IMR-90 (cell line): Measurements from ENCODE around the gene PLIN4. TPM values are rescaled to one million over a fixed set of nuclear protein-coding genes. Genes with fewer than 3 reads are reported as not detected.
A peak's percentile ranks its signal among the peaks of the same experiment; 100 is the strongest.

Experiments
- ATAC-seq: fragments of 200-7000 bp; cut with Tn5 transposase; 2 replicates; pipeline ENCODE4 v1.9.1; 2020; ENCODE audit warnings: low read depth, mild to moderate bottlenecking, moderate library complexity
- BruUV-seq: library from RNA; stranded (reverse); fragments of 400-500 nt; replicated peaks from 2 replicates; lab custom pipeline; 2021; lab: Mats Ljungman, UMichigan
- CTCF ChIA-PET: fragments of 300-600 bp; formaldehyde crosslinking; extraction: SDS; loops from one replicate; lab custom pipeline; 2021; ENCODE audit warnings: antibody characterized with exemption; lab: Yijun Ruan, JAX
- POLR2A ChIA-PET: fragments of 300-600 bp; sonication (Branson Sonifier 250); formaldehyde crosslinking; loops from one replicate; lab custom pipeline; 2022; ENCODE audit warnings: antibody characterized with exemption; ENCODE audit not compliant: unreplicated experiment; lab: Charles Lee
- DNase-seq: peaks from one replicate; pipeline ENCODE4 v3.0.0; 2013
- H2AFZ ChIP-seq: replicated peaks from 2 replicates; pipeline ENCODE3; 2013; ENCODE audit warnings: low read length, mild to moderate bottlenecking; ENCODE audit not compliant: poor library complexity
- H2AK5ac ChIP-seq: 2 replicates; pipeline ENCODE4 v1.6.1; 2013; ENCODE audit warnings: low read depth, low read length, inconsistent platforms
- H2AK9ac ChIP-seq: replicated peaks from 2 replicates; pipeline ENCODE3; 2013; ENCODE audit warnings: mild to moderate bottlenecking, low read depth, low read length, moderate library complexity; ENCODE audit not compliant: poor library complexity
- H2BK120ac ChIP-seq: 2 replicates; pipeline ENCODE4 v1.6.1; 2013; ENCODE audit warnings: low read depth, low read length, inconsistent platforms
- H2BK15ac ChIP-seq: 3 replicates; pipeline ENCODE4 v1.6.1; 2013; ENCODE audit warnings: low read depth, low read length, inconsistent platforms
- H2BK20ac ChIP-seq: 2 replicates; pipeline ENCODE4 v1.6.1; 2013; ENCODE audit warnings: low read depth, mild to moderate bottlenecking, inconsistent platforms, low read length, moderate library complexity
- H2BK5ac ChIP-seq: 2 replicates; pipeline ENCODE4 v1.6.1; 2013; ENCODE audit warnings: mild to moderate bottlenecking, low read depth, low read length, inconsistent platforms; ENCODE audit not compliant: poor library complexity, severe bottlenecking
- H3K14ac ChIP-seq: replicated peaks from 2 replicates; pipeline ENCODE4 v1.6.1; 2013; ENCODE audit warnings: low read depth, low read length, inconsistent platforms
- H3K18ac ChIP-seq: 2 replicates; pipeline ENCODE4 v1.6.1; 2013; ENCODE audit warnings: low read depth, low read length, control low read depth
- H3K23ac ChIP-seq: 2 replicates; pipeline ENCODE4 v1.6.1; 2013; ENCODE audit warnings: low read depth, low read length, inconsistent platforms
- H3K27ac ChIP-seq: 2 replicates; pipeline ENCODE4 v1.5.1; 2013; ENCODE audit warnings: mild to moderate bottlenecking, control low read depth, low read length; ENCODE audit not compliant: insufficient read depth
- H3K27me3 ChIP-seq: 2 replicates; pipeline ENCODE4 v1.6.1; 2013; ENCODE audit warnings: low read length; ENCODE audit not compliant: control insufficient read depth, insufficient read depth
- H3K36me3 ChIP-seq: 2 replicates; pipeline ENCODE4 v1.6.1; 2013; ENCODE audit warnings: low read length, mixed read lengths; ENCODE audit not compliant: control insufficient read depth, insufficient read depth
- H3K4ac ChIP-seq: 2 replicates; pipeline ENCODE4 v1.6.1; 2013; ENCODE audit warnings: low read depth, low read length, inconsistent platforms
- H3K4me1 ChIP-seq: 2 replicates; pipeline ENCODE4 v1.6.1; 2013; ENCODE audit warnings: low read length, mixed read lengths; ENCODE audit not compliant: control insufficient read depth, insufficient read depth
- H3K4me2 ChIP-seq: 2 replicates; pipeline ENCODE4 v1.6.1; 2013; ENCODE audit warnings: low read depth, mild to moderate bottlenecking, control low read depth, low read length, moderate library complexity
- H3K4me3 ChIP-seq: 2 replicates; pipeline ENCODE4 v1.5.1; 2013; ENCODE audit warnings: low read depth, mild to moderate bottlenecking, control low read depth, low read length, moderate library complexity; ENCODE audit not compliant: insufficient read depth
- H3K56ac ChIP-seq: 2 replicates; pipeline ENCODE4 v1.6.1; 2013; ENCODE audit warnings: low read length, inconsistent platforms; ENCODE audit not compliant: insufficient read depth; ENCODE audit errors: extremely low read depth
- H3K79me1 ChIP-seq, 2 experiments: 2 replicates each; pipeline ENCODE4 v1.6.1; 2013; ENCODE audit warnings: low read length in 2 of 2, inconsistent platforms in 1 of 2, low read depth in 1 of 2
- H3K9ac ChIP-seq: 2 replicates; pipeline ENCODE4 v1.6.1; 2013; ENCODE audit warnings: low read depth, low read length, control low read depth
- H3K9me1 ChIP-seq: 2 replicates; pipeline ENCODE4 v1.6.1; 2013; ENCODE audit warnings: low read length, inconsistent platforms; ENCODE audit not compliant: insufficient read depth
- H3K9me3 ChIP-seq: 2 replicates; pipeline ENCODE4 v1.6.1; 2013; ENCODE audit warnings: low read length; ENCODE audit not compliant: control insufficient read depth, insufficient read depth
- H4K20me1 ChIP-seq: 2 replicates; pipeline ENCODE4 v1.6.1; 2013; ENCODE audit warnings: low read length, inconsistent platforms; ENCODE audit not compliant: insufficient read depth
- H4K5ac ChIP-seq: 2 replicates; pipeline ENCODE4 v1.6.1; 2013; ENCODE audit warnings: mild to moderate bottlenecking, low read depth, low read length, control low read depth
- H4K8ac ChIP-seq, 2 experiments: 2 replicates each; pipeline ENCODE4 v1.6.1; 2013; ENCODE audit warnings: low read depth in 2 of 2, low read length in 2 of 2, control low read depth in 1 of 2, inconsistent platforms in 1 of 2
- H4K91ac ChIP-seq: 2 replicates; pipeline ENCODE4 v1.6.1; 2013; ENCODE audit warnings: low read depth, low read length, inconsistent platforms; ENCODE audit not compliant: insufficient read depth
- BHLHE40 ChIP-seq: fragments of 150-350 bp; IDR thresholded peaks from 2 replicates; pipeline ENCODE4 v1.6.1; 2016; ENCODE audit warnings: mild to moderate bottlenecking, low read depth, low read length
- CEBPB ChIP-seq: IDR thresholded peaks from 2 replicates; pipeline ENCODE4 v1.6.1; 2012; ENCODE audit warnings: low read depth, low read length, improper control_type of control experiment
- MXI1 ChIP-seq: IDR thresholded peaks from 2 replicates; pipeline ENCODE4 v1.6.1; 2012; ENCODE audit warnings: low read depth, mild to moderate bottlenecking, low read length, moderate library complexity, borderline replicate concordance
- RAD21 ChIP-seq: IDR thresholded peaks from 2 replicates; pipeline ENCODE4 v1.6.1; 2012; ENCODE audit warnings: low read length, improper control_type of control experiment
- RFX5 ChIP-seq: IDR thresholded peaks from 2 replicates; pipeline ENCODE4 v1.8.0; 2012; ENCODE audit warnings: low read depth, mild to moderate bottlenecking, low read length, moderate library complexity
- WGBS, 2 experiments: methylation state at CpG; one replicate each; pipeline versions ENCODE4 v1.1.5 to v1.1.7; 2013; ENCODE audit warnings: missing lambda C conversion rate in 2 of 2; ENCODE audit not compliant: insufficient read length in 1 of 2; ENCODE audit errors: extremely low coverage in 2 of 2; 5-methylcytosine and 5-hydroxymethylcytosine counted together
- dilution Hi-C: fragments of 300-500 bp; cut with HindIII; formaldehyde crosslinking; loops from one replicate; pipeline ENCODE4 v1.14.3; 2018; ENCODE audit warnings: low sequenced_read_pairs; ENCODE audit not compliant: unreplicated experiment
- in situ Hi-C: fragments of 300-500 bp; cut with MboI; formaldehyde crosslinking; loops from 3 replicates; pipeline ENCODE4 v1.14.3; 2019; ENCODE audit warnings: low sequenced_read_pairs, inconsistent platforms, mixed read lengths
- intact Hi-C: fragments of 100-400 bp; cut with micrococcal nuclease; formaldehyde crosslinking; loops from 2 replicates; pipeline ENCODE4 v1.10.0; 2022
- polyA plus RNA-seq, 3 experiments: library from polyadenylated mRNA; depleted of rRNA; stranded (reverse); fragments of >200 nt; gene quantifications; 2 replicates each; pipeline ENCODE4 v1.2.3, GENCODE V29; 2012; ENCODE audit warnings: low replicate concordance in 1 of 3
- total RNA-seq: library from RNA; depleted of rRNA; stranded (reverse); fragments of >200 nt; gene quantifications from 2 replicates; pipeline ENCODE4 v1.2.3, GENCODE V29; 2012
- TF ChIP-seq, protein P1 (sequence below): conservative IDR thresholded peaks from 2 replicates; pipeline ENCODE4 v1.5.1; 2012; ENCODE audit warnings: mild to moderate bottlenecking, low read depth, low read length, improper control_type of control experiment
- TF ChIP-seq, protein P2 (sequence below): fragments of 150-350 bp; IDR thresholded peaks from 2 replicates; pipeline ENCODE4 v1.6.1; 2017; ENCODE audit warnings: mild to moderate bottlenecking, antibody characterized with exemption, low read length, low read depth

The PLIN4 gene
- total and polyA plus RNA-seq, 2 of the 4 experiments (the other 2 are of a cell fraction), result under 0.01 to 0.09 TPM

DNA sequence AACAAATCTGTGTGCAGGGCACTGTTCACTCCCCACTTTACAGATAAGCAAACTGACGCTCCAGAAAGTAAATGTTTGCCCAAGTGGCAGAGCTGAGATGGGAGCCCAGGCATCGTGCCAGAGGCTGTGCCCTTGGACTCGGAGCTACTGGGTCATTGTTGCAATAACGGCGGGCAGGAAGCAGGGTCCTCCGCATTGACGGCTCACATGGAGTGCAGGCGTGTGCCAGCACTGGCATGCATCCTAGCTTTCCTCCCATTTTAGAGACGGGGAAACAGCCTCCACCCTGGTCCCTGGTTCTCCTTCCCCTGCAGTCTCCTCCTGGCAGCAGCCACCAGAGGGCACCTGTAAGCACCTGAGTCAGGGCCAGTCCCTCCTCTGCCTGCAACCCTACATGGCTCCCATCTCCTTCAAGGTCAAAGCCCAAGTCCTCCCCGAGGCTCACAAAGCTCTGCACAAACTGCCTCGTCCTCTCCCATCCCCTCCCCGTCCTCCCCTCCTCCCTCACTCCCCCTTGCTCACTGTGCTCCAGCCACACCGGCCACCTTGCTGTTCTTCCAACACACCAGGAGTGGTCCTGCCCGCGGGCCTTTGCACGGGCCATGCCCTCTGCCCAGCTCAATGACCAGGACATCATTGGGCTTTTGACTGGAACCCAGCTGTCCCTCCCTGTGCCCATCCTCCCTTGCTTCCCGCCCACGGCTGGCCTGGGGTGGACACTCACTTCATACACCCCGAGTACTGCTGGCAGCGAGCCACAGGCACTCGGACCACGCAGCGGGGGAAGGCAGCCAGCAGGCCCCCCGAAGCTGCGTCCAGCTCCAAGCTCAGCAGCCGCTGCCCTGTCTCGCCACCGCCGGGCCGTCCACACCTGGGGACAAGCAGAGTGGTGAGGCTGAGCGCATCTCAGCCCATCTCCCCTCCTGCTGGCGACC is 29.3 kb upstream of the PLIN4 start:
- no TSS peak for BruUV-seq
- Histone ChIP-seq H3K4me1 (no peaks in the 10 kb centered on the region), H4K5ac (no peak overlapping the region), H2AFZ (no peak overlapping the region), H2AK9ac (peak overlapping the region; percentile 24), H4K8ac (no peak overlapping the region), H3K4me3 (no peak overlapping the region), H4K91ac (no peak overlapping the region), H3K79me1 (no peaks in the 10 kb centered on the region), H2AK5ac (no peak overlapping the region), H3K23ac (no peak overlapping the region), H3K9ac (no peak overlapping the region), H2BK5ac (no peak overlapping the region), H2BK15ac (no peak overlapping the region), H4K20me1 (no peaks in the 10 kb centered on the region), H3K14ac (no peak overlapping the region), H2BK20ac (no peak overlapping the region), H3K27me3 (peaks cover 2% of the 10 kb centered on the region; the same call in 1 of the 2 replicates), H3K9me3 (no peaks in the 10 kb centered on the region), H3K27ac (no peak overlapping the region), H3K9me1 (no peaks in the 10 kb centered on the region), H3K56ac (no peak overlapping the region), H3K4ac (no peak overlapping the region), H3K4me2 (no peak overlapping the region), H3K18ac (no peak overlapping the region), H3K36me3 (no peaks in the 10 kb centered on the region), H2BK120ac (no peak overlapping the region)
- ATAC-seq (peak; percentile 59; the same call in 1 of the 2 replicates), DNase-seq (no peak)
- in situ Hi-C loops, result no loop called here
- 53% methylated on average over 12 of the region's 32 CpGs; no CpG with 5 or more reads in 1 of the 2 experiments for WGBS, 2 experiments
- no peak for TF ChIP-seq BHLHE40
- TF ChIP-seq, protein P1, sequence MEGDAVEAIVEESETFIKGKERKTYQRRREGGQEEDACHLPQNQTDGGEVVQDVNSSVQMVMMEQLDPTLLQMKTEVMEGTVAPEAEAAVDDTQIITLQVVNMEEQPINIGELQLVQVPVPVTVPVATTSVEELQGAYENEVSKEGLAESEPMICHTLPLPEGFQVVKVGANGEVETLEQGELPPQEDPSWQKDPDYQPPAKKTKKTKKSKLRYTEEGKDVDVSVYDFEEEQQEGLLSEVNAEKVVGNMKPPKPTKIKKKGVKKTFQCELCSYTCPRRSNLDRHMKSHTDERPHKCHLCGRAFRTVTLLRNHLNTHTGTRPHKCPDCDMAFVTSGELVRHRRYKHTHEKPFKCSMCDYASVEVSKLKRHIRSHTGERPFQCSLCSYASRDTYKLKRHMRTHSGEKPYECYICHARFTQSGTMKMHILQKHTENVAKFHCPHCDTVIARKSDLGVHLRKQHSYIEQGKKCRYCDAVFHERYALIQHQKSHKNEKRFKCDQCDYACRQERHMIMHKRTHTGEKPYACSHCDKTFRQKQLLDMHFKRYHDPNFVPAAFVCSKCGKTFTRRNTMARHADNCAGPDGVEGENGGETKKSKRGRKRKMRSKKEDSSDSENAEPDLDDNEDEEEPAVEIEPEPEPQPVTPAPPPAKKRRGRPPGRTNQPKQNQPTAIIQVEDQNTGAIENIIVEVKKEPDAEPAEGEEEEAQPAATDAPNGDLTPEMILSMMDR, result peak; percentile 35
- TF ChIP-seq RAD21, result no peak
- TF ChIP-seq, protein P2, sequence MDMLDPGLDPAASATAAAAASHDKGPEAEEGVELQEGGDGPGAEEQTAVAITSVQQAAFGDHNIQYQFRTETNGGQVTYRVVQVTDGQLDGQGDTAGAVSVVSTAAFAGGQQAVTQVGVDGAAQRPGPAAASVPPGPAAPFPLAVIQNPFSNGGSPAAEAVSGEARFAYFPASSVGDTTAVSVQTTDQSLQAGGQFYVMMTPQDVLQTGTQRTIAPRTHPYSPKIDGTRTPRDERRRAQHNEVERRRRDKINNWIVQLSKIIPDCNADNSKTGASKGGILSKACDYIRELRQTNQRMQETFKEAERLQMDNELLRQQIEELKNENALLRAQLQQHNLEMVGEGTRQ, result no peak
- no peak for TF ChIP-seq RFX5
- TF ChIP-seq MXI1, result no peak
- TF ChIP-seq CEBPB, result no peak
- ChIA-PET POLR2A (no interaction called here), CTCF (no interaction called here)
- intact Hi-C loops, result no loop called here
- dilution Hi-C loops, result no loop called here
